NB4 (cell line): ENCODE measurements around the gene C2orf80.

Experiments used
- POLR2A ChIP-seq: IDR thresholded peaks from 2 replicates; pipeline ENCODE4 v1.6.1; 2011; ENCODE audit warnings: mild to moderate bottlenecking; ENCODE audit not compliant: insufficient read length; ENCODE audit errors: extremely low read depth
- TF ChIP-seq, protein P1 (sequence below): IDR thresholded peaks from one replicate; pipeline ENCODE4 v1.5.1; 2012; ENCODE audit warnings: low read depth, low read length
- TF ChIP-seq, protein P2 (sequence below): IDR thresholded peaks from 2 replicates; pipeline ENCODE4 v1.6.1; 2011; ENCODE audit warnings: low read depth, low read length

DNA sequence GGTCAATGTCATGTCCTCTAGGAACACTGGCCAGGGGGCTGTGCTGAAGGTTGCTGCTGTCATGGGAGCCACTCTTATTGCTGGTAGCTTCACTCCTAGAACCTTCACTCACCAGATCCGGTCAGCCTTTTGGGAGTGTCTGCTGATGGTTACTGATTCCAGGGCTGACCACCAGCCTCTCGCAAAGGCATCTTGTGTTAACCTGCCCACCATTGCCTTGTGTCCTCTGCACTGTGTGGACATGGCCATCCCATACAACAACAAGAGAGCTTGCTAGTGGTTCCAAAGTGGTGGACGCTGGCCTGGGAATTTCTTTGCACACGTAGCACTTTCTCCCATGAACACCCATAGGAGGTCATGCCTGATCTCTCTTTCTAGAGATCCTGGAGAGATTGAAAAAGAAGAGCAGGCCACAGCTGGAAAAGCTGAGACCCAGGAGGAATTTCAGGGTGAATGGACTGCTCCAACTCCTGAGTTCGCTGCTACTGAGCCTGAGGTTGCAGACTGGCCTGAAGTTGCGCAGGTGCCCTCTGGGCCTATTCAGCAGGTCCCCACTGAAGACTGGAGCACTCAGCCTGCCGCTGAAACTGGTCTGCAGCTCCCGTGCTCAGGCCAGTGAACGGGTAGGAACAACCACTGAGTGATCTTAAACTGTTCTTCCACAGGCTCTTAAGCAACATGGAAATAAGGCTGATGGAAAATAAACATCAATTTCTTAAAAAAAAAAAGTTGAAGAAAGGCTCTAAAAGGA, 18.7 kb upstream of the C2orf80 start:
- TF ChIP-seq, protein P1, sequence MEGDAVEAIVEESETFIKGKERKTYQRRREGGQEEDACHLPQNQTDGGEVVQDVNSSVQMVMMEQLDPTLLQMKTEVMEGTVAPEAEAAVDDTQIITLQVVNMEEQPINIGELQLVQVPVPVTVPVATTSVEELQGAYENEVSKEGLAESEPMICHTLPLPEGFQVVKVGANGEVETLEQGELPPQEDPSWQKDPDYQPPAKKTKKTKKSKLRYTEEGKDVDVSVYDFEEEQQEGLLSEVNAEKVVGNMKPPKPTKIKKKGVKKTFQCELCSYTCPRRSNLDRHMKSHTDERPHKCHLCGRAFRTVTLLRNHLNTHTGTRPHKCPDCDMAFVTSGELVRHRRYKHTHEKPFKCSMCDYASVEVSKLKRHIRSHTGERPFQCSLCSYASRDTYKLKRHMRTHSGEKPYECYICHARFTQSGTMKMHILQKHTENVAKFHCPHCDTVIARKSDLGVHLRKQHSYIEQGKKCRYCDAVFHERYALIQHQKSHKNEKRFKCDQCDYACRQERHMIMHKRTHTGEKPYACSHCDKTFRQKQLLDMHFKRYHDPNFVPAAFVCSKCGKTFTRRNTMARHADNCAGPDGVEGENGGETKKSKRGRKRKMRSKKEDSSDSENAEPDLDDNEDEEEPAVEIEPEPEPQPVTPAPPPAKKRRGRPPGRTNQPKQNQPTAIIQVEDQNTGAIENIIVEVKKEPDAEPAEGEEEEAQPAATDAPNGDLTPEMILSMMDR = no peak
- no peak for TF ChIP-seq POLR2A
- TF ChIP-seq, protein P2, sequence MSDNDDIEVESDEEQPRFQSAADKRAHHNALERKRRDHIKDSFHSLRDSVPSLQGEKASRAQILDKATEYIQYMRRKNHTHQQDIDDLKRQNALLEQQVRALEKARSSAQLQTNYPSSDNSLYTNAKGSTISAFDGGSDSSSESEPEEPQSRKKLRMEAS = no peak
